KOPT-K1 (cell line): ENCODE measurements around the gene SP100.
A peak's percentile ranks its signal among the peaks of the same experiment; 100 is the strongest.

Source experiments
- H3K27ac ChIP-seq: fragments of 200-600 bp; sonication (generic); 2 replicates; pipeline ENCODE4 v1.5.1; 2016; ENCODE audit warnings: antibody characterized with exemption, mild to moderate bottlenecking, low read depth, low read length; ENCODE audit not compliant: poor library complexity, severe bottlenecking
- H3K36me3 ChIP-seq: fragments of 200-600 bp; sonication (generic); 2 replicates; pipeline ENCODE4 v1.5.1; 2017; ENCODE audit warnings: antibody characterized with exemption, mild to moderate bottlenecking, low read length, moderate library complexity; ENCODE audit not compliant: insufficient read depth
- H3K9me3 ChIP-seq: fragments of 200-600 bp; sonication (generic); 2 replicates; pipeline ENCODE4 v1.5.1; 2017; ENCODE audit warnings: antibody characterized with exemption, low read length, mild to moderate bottlenecking; ENCODE audit not compliant: insufficient read depth, poor library complexity, severe bottlenecking

Gene SP100

GRCh38 chr2:230435431-230435830 is 19.4 kb downstream of the SP100 start:
- Histone ChIP-seq H3K27ac (no peak overlapping the region), H3K36me3 (peaks cover 26% of the 10 kb centered on the region), H3K9me3 (peaks cover 34% of the 10 kb centered on the region)

- Histone ChIP-seq H3K9me3 (peaks cover 16% of the 10 kb centered on the region), H3K36me3 (peaks cover 35% of the 10 kb centered on the region), H3K27ac (peak overlapping the region; percentile 63)
Measured at GRCh38 chr2:230439121-230439520, 23.1 kb downstream of the SP100 start.

GRCh38 chr2:230439590-230439989 is 23.6 kb downstream of the SP100 start:
- Histone ChIP-seq H3K36me3 (peaks cover 40% of the 10 kb centered on the region), H3K27ac (peak overlapping the region; percentile 63), H3K9me3 (peaks cover 16% of the 10 kb centered on the region)

GRCh38 chr2:230441227-230441897 is 25.4 kb downstream of the SP100 start:
- H3K36me3 ChIP-seq, result peaks cover 43% of the 10 kb centered on the region
- H3K27ac ChIP-seq, result peak overlapping the region; percentile 40
- H3K9me3 ChIP-seq, result peaks cover 6% of the 10 kb centered on the region

- H3K9me3 ChIP-seq, result no peaks in the 10 kb centered on the region
- peaks cover 53% of the 10 kb centered on the region for H3K36me3 ChIP-seq
- no peak overlapping the region for H3K27ac ChIP-seq
Measured at GRCh38 chr2:230443541-230443940, 27.5 kb downstream of the SP100 start.

- Histone ChIP-seq H3K9me3 (no peaks in the 10 kb centered on the region), H3K36me3 (peaks cover 66% of the 10 kb centered on the region), H3K27ac (no peak overlapping the region)
Measured at GRCh38 chr2:230444832-230445231, 28.8 kb downstream of the SP100 start.

- Histone ChIP-seq H3K27ac (no peak overlapping the region), H3K9me3 (no peaks in the 10 kb centered on the region), H3K36me3 (peaks cover 79% of the 10 kb centered on the region)
Measured at GRCh38 chr2:230447036-230447435, 31.0 kb downstream of the SP100 start.

- Histone ChIP-seq H3K27ac (no peak overlapping the region), H3K36me3 (peaks cover 83% of the 10 kb centered on the region), H3K9me3 (no peaks in the 10 kb centered on the region)
Measured at GRCh38 chr2:230447455-230448451, 31.8 kb downstream of the SP100 start.

GRCh38 chr2:230449901-230450467 is 34.0 kb downstream of the SP100 start:
- Histone ChIP-seq H3K27ac (no peak overlapping the region), H3K36me3 (peaks cover 76% of the 10 kb centered on the region), H3K9me3 (no peaks in the 10 kb centered on the region)

- no peak overlapping the region for H3K27ac ChIP-seq
- H3K9me3 ChIP-seq, result peaks cover 17% of the 10 kb centered on the region
- peaks cover 81% of the 10 kb centered on the region for H3K36me3 ChIP-seq
Measured at GRCh38 chr2:230453006-230453405, 37.0 kb downstream of the SP100 start.

GRCh38 chr2:230455005-230455684 is 39.1 kb downstream of the SP100 start:
- Histone ChIP-seq H3K36me3 (peaks cover 81% of the 10 kb centered on the region), H3K9me3 (peaks cover 17% of the 10 kb centered on the region), H3K27ac (no peak overlapping the region)

GRCh38 chr2:230457073-230457768 is 41.2 kb downstream of the SP100 start:
- H3K36me3 ChIP-seq, result peaks cover 83% of the 10 kb centered on the region
- peaks cover 17% of the 10 kb centered on the region for H3K9me3 ChIP-seq
- peak overlapping the region; percentile 12 for H3K27ac ChIP-seq

- H3K9me3 ChIP-seq, result peaks cover 17% of the 10 kb centered on the region
- no peak overlapping the region for H3K27ac ChIP-seq
- H3K36me3 ChIP-seq, result peaks cover 82% of the 10 kb centered on the region
Measured at GRCh38 chr2:230457793-230458192, 41.8 kb downstream of the SP100 start.

- Histone ChIP-seq H3K9me3 (peaks cover 17% of the 10 kb centered on the region), H3K27ac (no peak overlapping the region), H3K36me3 (peaks cover 87% of the 10 kb centered on the region)
Measured at GRCh38 chr2:230459216-230459615, 43.2 kb downstream of the SP100 start.
